ENCODE results near the gene IGF2R. TPM values are rescaled to one million over a fixed set of nuclear protein-coding genes. Genes with fewer than 3 reads are reported as not detected.

The IGF2R gene
- total RNA-seq, 5 donors from 2014 or later (not counting 1 experiment from before 2014, with no cell fraction given) = 63.4 to 87.5 (median 70.5) TPM

GRCh38 chr6:160034036-160034930, 65.4 kb downstream of the IGF2R start:
- no peak overlapping the region for H3K27ac Mint-ChIP-seq
- H3K4me3 ChIP-seq (ENCODE audit: control insufficient read depth in 1 of 2, extremely low read depth in 1 of 2, low read length in 1 of 2) = no peak overlapping the region
- H3K4me1 ChIP-seq (ENCODE audit: control insufficient read depth in 1 of 2, extremely low read depth in 1 of 2, insufficient read depth in 2 of 2, low read length in 2 of 2) = peaks cover 0 to under 1% of the 10 kb centered on the region in 2 experiments
- ChIA-PET CTCF (interaction anchor here in 1 of 2 donors (0.6 kb wide), 1 partner anchor 46 kb away, joined by 3 read pairs; no protein-coding TSS in a partner anchor), POLR2A (interaction anchor here in 1 of 2 donors (0.5 kb wide), 1 partner anchor 62 kb away, joined by 3 read pairs; no protein-coding TSS in a partner anchor)
- H3K36me3 ChIP-seq (ENCODE audit: control insufficient read depth in 2 of 2, extremely low read depth in 1 of 2, insufficient read depth in 1 of 2, low read length in 1 of 2) = peaks cover 13 to 75% of the 10 kb centered on the region in 2 donors
- no peaks in the 10 kb centered on the region for H3K9me3 Mint-ChIP-seq
- WGBS (ENCODE audit: insufficient coverage) = 96% methylated on average over 11 of the region's 17 CpGs
- H3K27me3 Mint-ChIP-seq = no peaks in the 10 kb centered on the region
- no peaks in the 10 kb centered on the region for H3K9me3 ChIP-seq
- H3K4me1 Mint-ChIP-seq = peaks cover 19 to 27% (median 25%) of the 10 kb centered on the region in 3 donors
- DNase-seq (no peak), ATAC-seq (replicated peaks in 1 of 4) (no peak)
- peaks cover 74% of the 10 kb centered on the region for H3K36me3 Mint-ChIP-seq
- H3K4me3 Mint-ChIP-seq = no peak overlapping the region
- H3K27me3 ChIP-seq (replicated peaks in 1 of 2; ENCODE audit: control insufficient read depth in 2 of 2, extremely low read depth in 1 of 2, insufficient read depth in 2 of 2, low read length in 1 of 2) = no peaks in the 10 kb centered on the region
- no peak overlapping the region for H3K27ac ChIP-seq (ENCODE audit: low read length)

- 95% methylated on average over 7 of the region's 7 CpGs for WGBS (ENCODE audit: insufficient coverage)
- no peaks in the 10 kb centered on the region for H3K27me3 ChIP-seq (replicated peaks in 1 of 2; ENCODE audit: control insufficient read depth in 2 of 2, extremely low read depth in 1 of 2, insufficient read depth in 2 of 2, low read length in 1 of 2)
- CTCF ChIA-PET = interaction anchor here in 1 of 2 donors (0.6 kb wide), 1 partner anchor 45 kb away, joined by 3 read pairs; no protein-coding TSS in a partner anchor
- Mint-ChIP-seq H3K27me3 (no peaks in the 10 kb centered on the region), H3K4me3 (no peak overlapping the region), H3K4me1 (peaks cover 24 to 32% (median 24%) of the 10 kb centered on the region in 3 donors), H3K27ac (peak overlapping the region in 1 of 2 donors; percentile 12), H3K36me3 (peaks cover 68% of the 10 kb centered on the region), H3K9me3 (no peaks in the 10 kb centered on the region)
- no peaks in the 10 kb centered on the region for H3K9me3 ChIP-seq
- H3K36me3 ChIP-seq (ENCODE audit: control insufficient read depth in 2 of 2, extremely low read depth in 1 of 2, insufficient read depth in 1 of 2, low read length in 1 of 2) = peaks cover 9 to 71% of the 10 kb centered on the region in 2 donors
- no peak overlapping the region for H3K27ac ChIP-seq (ENCODE audit: low read length)
- H3K4me3 ChIP-seq (ENCODE audit: control insufficient read depth in 1 of 2, extremely low read depth in 1 of 2, low read length in 1 of 2) = no peak overlapping the region
- DNase-seq (no peak), ATAC-seq (replicated peaks in 1 of 4) (no peak)
- H3K4me1 ChIP-seq (ENCODE audit: control insufficient read depth in 1 of 2, extremely low read depth in 1 of 2, insufficient read depth in 2 of 2, low read length in 2 of 2) = peaks cover 0 to 5% of the 10 kb centered on the region in 2 experiments
- POLR2A ChIA-PET = no interaction called here
Observed at GRCh38 chr6:160035241-160035640, 66.4 kb downstream of the IGF2R start.

GRCh38 chr6:160035693-160036330, 66.9 kb downstream of the IGF2R start:
- Mint-ChIP-seq H3K27me3 (no peaks in the 10 kb centered on the region), H3K4me3 (no peak overlapping the region), H3K9me3 (no peaks in the 10 kb centered on the region), H3K27ac (peak overlapping the region in 1 of 2 donors; percentile 12), H3K4me1 (peaks cover 24 to 32% (median 24%) of the 10 kb centered on the region in 3 donors), H3K36me3 (peaks cover 71% of the 10 kb centered on the region)
- CTCF ChIA-PET = no interaction called here
- peaks cover 0 to 5% of the 10 kb centered on the region in 2 experiments for H3K4me1 ChIP-seq (ENCODE audit: control insufficient read depth in 1 of 2, extremely low read depth in 1 of 2, insufficient read depth in 2 of 2, low read length in 2 of 2)
- WGBS (ENCODE audit: insufficient coverage) = 97% methylated on average over 12 of the region's 12 CpGs
- H3K9me3 ChIP-seq = no peaks in the 10 kb centered on the region
- POLR2A ChIA-PET = interaction anchor here in 1 of 2 donors (0.6 kb wide), 1 partner anchor 19 kb away, joined by 3 read pairs; no protein-coding TSS in a partner anchor
- no peak overlapping the region for H3K4me3 ChIP-seq (ENCODE audit: control insufficient read depth in 1 of 2, extremely low read depth in 1 of 2, low read length in 1 of 2)
- no peak overlapping the region for H3K27ac ChIP-seq (ENCODE audit: low read length)
- H3K27me3 ChIP-seq (replicated peaks in 1 of 2; ENCODE audit: control insufficient read depth in 2 of 2, extremely low read depth in 1 of 2, insufficient read depth in 2 of 2, low read length in 1 of 2) = no peaks in the 10 kb centered on the region
- peaks cover 8 to 71% of the 10 kb centered on the region in 2 donors for H3K36me3 ChIP-seq (ENCODE audit: control insufficient read depth in 2 of 2, extremely low read depth in 1 of 2, insufficient read depth in 1 of 2, low read length in 1 of 2)
- ATAC-seq (replicated peaks in 1 of 4) (no peak), DNase-seq (no peak)

GRCh38 chr6:160036331-160036695, 67.4 kb downstream of the IGF2R start:
- H3K4me1 Mint-ChIP-seq = peaks cover 24 to 32% (median 24%) of the 10 kb centered on the region in 3 donors
- H3K27ac Mint-ChIP-seq = peak overlapping the region in 1 of 2 donors; percentile 61
- no peaks in the 10 kb centered on the region for H3K27me3 Mint-ChIP-seq
- no peaks in the 10 kb centered on the region for H3K9me3 Mint-ChIP-seq
- 100% methylated on average over 2 of the region's 6 CpGs for WGBS (ENCODE audit: insufficient coverage)
- ChIA-PET POLR2A (interaction anchor here in 1 of 2 donors (0.6 kb wide), 1 partner anchor 19 kb away, joined by 3 read pairs; no protein-coding TSS in a partner anchor), CTCF (no interaction called here)
- peaks cover 6 to 75% of the 10 kb centered on the region in 2 donors for H3K36me3 ChIP-seq (ENCODE audit: control insufficient read depth in 2 of 2, extremely low read depth in 1 of 2, insufficient read depth in 1 of 2, low read length in 1 of 2)
- H3K4me1 ChIP-seq (ENCODE audit: control insufficient read depth in 1 of 2, extremely low read depth in 1 of 2, insufficient read depth in 2 of 2, low read length in 2 of 2) = peaks cover 0 to 5% of the 10 kb centered on the region in 2 experiments
- H3K4me3 Mint-ChIP-seq = no peak overlapping the region
- DNase-seq (no peak), ATAC-seq (replicated peaks in 1 of 4) (no peak)
- H3K27me3 ChIP-seq (replicated peaks in 1 of 2; ENCODE audit: control insufficient read depth in 2 of 2, extremely low read depth in 1 of 2, insufficient read depth in 2 of 2, low read length in 1 of 2) = no peaks in the 10 kb centered on the region
- H3K4me3 ChIP-seq (ENCODE audit: control insufficient read depth in 1 of 2, extremely low read depth in 1 of 2, low read length in 1 of 2) = no peak overlapping the region
- no peak overlapping the region for H3K27ac ChIP-seq (ENCODE audit: low read length)
- no peaks in the 10 kb centered on the region for H3K9me3 ChIP-seq
- H3K36me3 Mint-ChIP-seq = peaks cover 75% of the 10 kb centered on the region

GRCh38 chr6:160036790-160037206, 67.9 kb downstream of the IGF2R start:
- H3K27ac ChIP-seq (ENCODE audit: low read length) = no peak overlapping the region
- H3K9me3 Mint-ChIP-seq = no peaks in the 10 kb centered on the region
- CTCF ChIA-PET = no interaction called here
- ATAC-seq (replicated peaks in 1 of 4) (no peak), DNase-seq (no peak)
- 89% methylated on average over 1 of the region's 4 CpGs for WGBS (ENCODE audit: insufficient coverage)
- H3K27ac Mint-ChIP-seq = no peak overlapping the region
- peaks cover 0 to 5% of the 10 kb centered on the region in 2 experiments for H3K4me1 ChIP-seq (ENCODE audit: control insufficient read depth in 1 of 2, extremely low read depth in 1 of 2, insufficient read depth in 2 of 2, low read length in 2 of 2)
- no peaks in the 10 kb centered on the region for H3K27me3 ChIP-seq (replicated peaks in 1 of 2; ENCODE audit: control insufficient read depth in 2 of 2, extremely low read depth in 1 of 2, insufficient read depth in 2 of 2, low read length in 1 of 2)
- H3K9me3 ChIP-seq = no peaks in the 10 kb centered on the region
- POLR2A ChIA-PET = interaction anchor here in 1 of 2 donors (0.6 kb wide), 1 partner anchor 20 kb away, joined by 3 read pairs; no protein-coding TSS in a partner anchor
- H3K4me3 Mint-ChIP-seq = no peak overlapping the region
- H3K36me3 Mint-ChIP-seq = peaks cover 74% of the 10 kb centered on the region
- H3K36me3 ChIP-seq (ENCODE audit: control insufficient read depth in 2 of 2, extremely low read depth in 1 of 2, insufficient read depth in 1 of 2, low read length in 1 of 2) = peaks cover 3 to 75% of the 10 kb centered on the region in 2 donors
- H3K4me3 ChIP-seq (ENCODE audit: control insufficient read depth in 1 of 2, extremely low read depth in 1 of 2, low read length in 1 of 2) = no peak overlapping the region
- H3K27me3 Mint-ChIP-seq = no peaks in the 10 kb centered on the region
- peaks cover 24 to 32% (median 24%) of the 10 kb centered on the region in 3 donors for H3K4me1 Mint-ChIP-seq

GRCh38 chr6:160038479-160038878, 69.6 kb downstream of the IGF2R start:
- peaks cover 0 to 5% of the 10 kb centered on the region in 2 experiments for H3K4me1 ChIP-seq (ENCODE audit: control insufficient read depth in 1 of 2, extremely low read depth in 1 of 2, insufficient read depth in 2 of 2, low read length in 2 of 2)
- H3K36me3 ChIP-seq (ENCODE audit: control insufficient read depth in 2 of 2, extremely low read depth in 1 of 2, insufficient read depth in 1 of 2, low read length in 1 of 2) = peaks cover 6 to 75% of the 10 kb centered on the region in 2 donors
- Mint-ChIP-seq H3K27me3 (no peaks in the 10 kb centered on the region), H3K9me3 (no peaks in the 10 kb centered on the region), H3K36me3 (peaks cover 74% of the 10 kb centered on the region), H3K4me3 (no peak overlapping the region), H3K27ac (peak overlapping the region in 1 of 2 donors; percentile 9), H3K4me1 (peaks cover 24 to 32% (median 24%) of the 10 kb centered on the region in 3 donors)
- no peak overlapping the region for H3K4me3 ChIP-seq (ENCODE audit: control insufficient read depth in 1 of 2, extremely low read depth in 1 of 2, low read length in 1 of 2)
- DNase-seq (no peak), ATAC-seq (replicated peaks in 1 of 4) (no peak)
- ChIA-PET CTCF (no interaction called here), POLR2A (no interaction called here)
- no peaks in the 10 kb centered on the region for H3K9me3 ChIP-seq
- 94% methylated on average over 3 of the region's 8 CpGs for WGBS (ENCODE audit: insufficient coverage)
- H3K27ac ChIP-seq (ENCODE audit: low read length) = no peak overlapping the region
- no peaks in the 10 kb centered on the region for H3K27me3 ChIP-seq (replicated peaks in 1 of 2; ENCODE audit: control insufficient read depth in 2 of 2, extremely low read depth in 1 of 2, insufficient read depth in 2 of 2, low read length in 1 of 2)

All from T-cell (primary cell).